Cardiac muscle cell (in vitro differentiated cells and primary cell): Measurements from ENCODE around the gene PELI2. TPM values are rescaled to one million over a fixed set of nuclear protein-coding genes. Genes with fewer than 3 reads are reported as not detected.
A peak's percentile ranks its signal among the peaks of the same experiment; 100 is the strongest.

Experiments
- DNase-seq, 2 donors: peaks; one replicate each; pipeline versions ENCODE4 v3.0.0 to v3.0.0-alpha.2; 2010 to 2017; ENCODE audit warnings: low read depth in 1 of 2, low spot score in 1 of 2
- H3K27ac ChIP-seq: fragments of 200-600 bp; sonication (generic); 2 replicates; pipeline ENCODE4 v1.5.1; 2016
- H3K27me3 ChIP-seq: fragments of 200-600 bp; sonication (generic); 2 replicates; pipeline ENCODE4 v1.6.0; 2016; ENCODE audit warnings: control low read depth
- H3K36me3 ChIP-seq: fragments of 200-600 bp; sonication (generic); 2 replicates; pipeline ENCODE4 v1.5.1; 2016; ENCODE audit warnings: control low read depth
- H3K4me1 ChIP-seq: fragments of 200-600 bp; sonication (generic); 2 replicates; pipeline ENCODE4 v1.8.1; 2017; ENCODE audit warnings: low read depth, mild to moderate bottlenecking, mixed run types
- H3K4me3 ChIP-seq: fragments of 200-600 bp; sonication (generic); 2 replicates; pipeline ENCODE4 v1.5.1; 2016; ENCODE audit warnings: mild to moderate bottlenecking
- H3K9me3 ChIP-seq: fragments of 200-600 bp; sonication (generic); 2 replicates; pipeline ENCODE4 v1.5.1; 2017; ENCODE audit warnings: low read depth, mild to moderate bottlenecking, control low read depth
- CTCF ChIP-seq: IDR thresholded peaks from 2 replicates; pipeline ENCODE4 v1.5.1; 2012; ENCODE audit warnings: low read depth, mild to moderate bottlenecking, low read length
- polyA plus RNA-seq: library from polyadenylated mRNA; unstranded; fragments of >200 nt; fragmentation: Nextera tagmentation; extraction: Ambion mirVana; gene quantifications from 2 replicates; pipeline ENCODE4 v1.2.1, GENCODE V29; 2016
- total RNA-seq: library from RNA; depleted of rRNA; stranded (reverse); fragments of >200 nt; gene quantifications from 2 replicates; pipeline ENCODE4 v1.2.3, GENCODE V29; 2016

Gene PELI2
- total and polyA plus RNA-seq, 2 experiments from 2014 or later = 1.7 to 4.9 TPM

GRCh38 chr14:56338674-56339073 lies 220.5 kb downstream of the PELI2 start:
- no peak for DNase-seq
- Histone ChIP-seq H3K4me3 (no peak overlapping the region), H3K4me1 (peaks cover 14% of the 10 kb centered on the region), H3K27me3 (no peaks in the 10 kb centered on the region), H3K9me3 (no peaks in the 10 kb centered on the region), H3K27ac (no peak overlapping the region), H3K36me3 (no peaks in the 10 kb centered on the region)
- no peak for TF ChIP-seq CTCF

GRCh38 chr14:56339855-56340701 lies 221.9 kb downstream of the PELI2 start:
- Histone ChIP-seq H3K9me3 (no peaks in the 10 kb centered on the region), H3K27ac (no peak overlapping the region), H3K27me3 (no peaks in the 10 kb centered on the region), H3K4me1 (peaks cover 14% of the 10 kb centered on the region), H3K4me3 (no peak overlapping the region), H3K36me3 (no peaks in the 10 kb centered on the region)
- TF ChIP-seq CTCF = peak; percentile 96
- DNase-seq = peak; percentile 77 to 97

GRCh38 chr14:56340932-56341331 lies 222.7 kb downstream of the PELI2 start:
- Histone ChIP-seq H3K4me3 (no peak overlapping the region), H3K27me3 (no peaks in the 10 kb centered on the region), H3K36me3 (no peaks in the 10 kb centered on the region), H3K27ac (no peak overlapping the region), H3K9me3 (no peaks in the 10 kb centered on the region), H3K4me1 (peaks cover 14% of the 10 kb centered on the region)
- no peak for TF ChIP-seq CTCF
- no peak for DNase-seq

GRCh38 chr14:56341766-56342493 lies 223.7 kb downstream of the PELI2 start:
- Histone ChIP-seq H3K4me1 (peaks cover 14% of the 10 kb centered on the region), H3K36me3 (no peaks in the 10 kb centered on the region), H3K27ac (no peak overlapping the region), H3K9me3 (no peaks in the 10 kb centered on the region), H3K4me3 (no peak overlapping the region), H3K27me3 (no peaks in the 10 kb centered on the region)
- peak in 1 of 2 donors; percentile 40 for DNase-seq
- no peak for TF ChIP-seq CTCF

- no peaks in the 10 kb centered on the region for H3K9me3 ChIP-seq
- peak in 1 of 2 donors; percentile 90 for DNase-seq
- H3K27ac ChIP-seq = no peak overlapping the region
- no peaks in the 10 kb centered on the region for H3K36me3 ChIP-seq
- peaks cover 14% of the 10 kb centered on the region for H3K4me1 ChIP-seq
- TF ChIP-seq CTCF = no peak
- no peaks in the 10 kb centered on the region for H3K27me3 ChIP-seq
- no peak overlapping the region for H3K4me3 ChIP-seq
Observed at GRCh38 chr14:56342494-56342942, 224.3 kb downstream of the PELI2 start.
